ENCODE results near the gene SCAMP4.
A peak's percentile ranks its signal among the peaks of the same experiment; 100 is the strongest.
"Not testable (repeated sequence)": the region's sequence is repeated elsewhere in the genome, so short reads cannot be mapped to it uniquely, and the experiment has no call there.

SCAMP4 gene

DNA sequence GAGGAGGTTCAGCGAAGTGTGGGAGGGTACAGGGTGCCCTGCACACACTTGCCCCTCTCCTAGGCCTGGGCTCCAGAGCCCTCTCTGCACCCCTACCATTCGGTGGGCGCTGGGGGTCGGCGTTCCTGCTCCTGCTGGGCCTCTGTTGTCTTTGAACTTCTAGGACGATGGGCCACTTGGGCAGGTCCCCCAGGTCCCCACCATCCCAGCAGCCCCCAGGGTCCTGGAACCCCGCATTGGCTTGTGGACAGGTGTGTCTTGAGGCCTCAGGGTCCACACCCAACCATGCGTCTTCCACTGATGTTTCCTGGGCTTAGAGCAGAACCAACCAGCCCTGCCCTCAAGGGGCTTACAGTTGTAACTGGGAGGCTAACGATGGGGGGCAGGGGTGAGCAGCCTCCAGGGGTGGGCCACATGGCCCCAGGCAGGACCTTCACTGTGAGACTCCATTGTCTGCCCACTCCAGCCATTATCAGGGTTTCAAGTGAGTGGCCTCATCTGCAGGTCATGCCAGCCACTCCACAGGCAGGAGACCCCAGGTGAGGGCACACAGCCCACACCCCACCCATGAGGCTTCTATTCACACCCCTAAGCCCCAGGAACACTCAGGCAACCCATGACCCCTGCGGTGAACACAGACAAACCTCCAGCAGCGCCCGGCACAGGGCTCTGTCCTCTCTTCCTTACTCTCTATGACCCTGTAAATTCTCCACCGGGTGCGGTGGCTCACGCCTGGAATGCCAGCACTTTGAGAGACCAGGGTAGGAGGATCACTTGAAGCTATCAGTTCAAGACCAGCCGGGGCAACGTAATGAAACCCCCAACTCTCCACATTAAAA, 39.8 kb upstream of the SCAMP4 start:
- DNase-seq (ENCODE audit: low read depth, low spot score), result no peak
- peak overlapping the region; percentile 81 for H3K27ac ChIP-seq

DNA sequence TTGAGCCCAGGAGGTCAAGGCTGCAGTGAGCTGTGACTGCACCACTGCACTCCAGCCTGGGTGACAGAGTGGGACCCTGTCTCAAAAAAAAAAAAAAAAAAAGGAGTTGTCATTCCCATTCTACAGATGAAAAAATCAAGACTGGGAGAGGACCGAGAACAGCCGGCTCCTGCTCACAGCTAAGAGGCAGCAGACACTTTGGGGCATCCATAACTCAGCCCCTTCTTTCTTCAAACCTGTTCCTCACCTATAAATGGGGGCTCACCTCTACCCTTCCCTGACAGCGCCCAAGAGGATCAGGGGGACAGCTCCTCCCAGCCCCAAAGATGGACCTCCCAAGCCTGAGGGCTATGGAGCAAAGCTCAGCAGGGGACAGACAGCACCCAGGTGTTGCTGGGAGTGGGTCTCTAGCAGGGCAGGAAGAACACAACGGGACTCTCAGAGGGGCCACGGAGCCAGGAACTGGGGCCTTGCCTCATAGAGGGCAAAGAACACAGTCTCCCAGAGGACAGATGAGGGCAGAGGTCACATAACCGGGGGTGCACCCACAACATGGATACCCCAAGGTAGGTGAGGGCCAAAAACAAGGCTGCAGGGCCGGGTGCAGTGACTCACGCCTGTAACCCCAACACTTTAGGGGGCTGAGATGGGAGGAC, 38.4 kb upstream of the SCAMP4 start:
- no peak for DNase-seq (ENCODE audit: low read depth, low spot score)
- H3K27ac ChIP-seq, result no peak overlapping the region

DNA sequence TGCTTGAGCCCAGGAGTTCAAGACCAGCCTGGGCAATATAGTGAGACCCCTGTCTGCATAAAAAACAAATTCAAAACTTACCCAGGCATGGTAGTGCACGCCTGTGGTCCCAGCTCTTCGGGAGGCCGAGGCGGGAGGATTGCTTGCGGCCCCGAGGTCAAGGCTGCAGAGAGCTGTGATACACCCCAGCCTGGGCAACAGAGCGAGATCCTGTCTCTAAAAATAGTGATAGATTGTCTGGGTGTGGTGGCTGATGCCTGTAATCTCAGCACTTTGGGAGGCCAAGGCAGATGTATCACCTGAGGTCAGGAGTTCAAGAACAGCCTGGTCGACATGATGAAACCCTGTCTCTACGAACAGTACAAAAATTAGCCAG, 37.9 kb upstream of the SCAMP4 start:
- no peak overlapping the region for H3K27ac ChIP-seq
- DNase-seq (ENCODE audit: low read depth, low spot score), result no peak

DNA sequence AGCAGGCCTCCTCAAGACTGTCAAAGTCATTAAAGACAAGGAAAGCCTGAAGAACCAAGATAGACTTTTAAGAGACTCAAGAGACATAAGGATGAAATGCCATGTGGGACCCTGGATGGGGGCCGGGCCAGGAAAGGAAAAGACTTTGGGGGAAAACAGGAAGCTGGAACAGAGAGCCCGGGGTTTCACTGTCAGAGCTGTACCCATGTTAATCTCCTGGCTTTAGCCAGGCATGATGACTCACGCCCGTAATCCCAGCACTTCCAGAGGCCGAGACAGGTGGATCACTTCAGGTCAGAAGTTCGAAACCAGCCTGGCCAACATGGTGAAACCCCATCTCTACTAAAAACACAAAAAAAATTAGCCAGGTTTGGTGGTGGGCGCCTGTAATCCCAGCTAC, 36.2 kb upstream of the SCAMP4 start:
- no peak overlapping the region for H3K27ac ChIP-seq
- DNase-seq (ENCODE audit: low read depth, low spot score), result no peak

DNA sequence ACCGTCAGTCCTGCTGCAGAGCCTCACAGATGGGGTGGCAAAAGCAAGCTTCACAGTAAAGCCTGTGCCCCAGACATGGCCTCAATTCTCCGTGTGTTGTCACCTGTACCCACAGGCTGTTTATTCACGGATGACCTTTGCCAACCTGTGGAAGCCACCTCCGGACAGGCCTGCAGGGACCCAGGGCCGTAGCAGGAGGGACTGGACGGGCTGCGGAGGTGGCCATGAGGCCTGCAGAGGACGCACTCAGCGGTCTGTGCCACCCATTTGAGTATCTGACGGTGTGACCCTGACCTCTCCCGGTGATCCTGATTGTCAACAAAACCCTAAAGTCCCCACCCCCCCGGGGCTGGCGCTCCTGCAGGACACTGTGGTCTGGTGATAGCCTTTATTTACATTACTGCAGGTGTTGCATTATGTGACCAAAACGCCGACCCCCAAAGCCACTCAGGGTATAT, 34.0 kb upstream of the SCAMP4 start:
- DNase-seq (ENCODE audit: low read depth, low spot score), result no peak
- H3K27ac ChIP-seq, result no peak overlapping the region

DNA sequence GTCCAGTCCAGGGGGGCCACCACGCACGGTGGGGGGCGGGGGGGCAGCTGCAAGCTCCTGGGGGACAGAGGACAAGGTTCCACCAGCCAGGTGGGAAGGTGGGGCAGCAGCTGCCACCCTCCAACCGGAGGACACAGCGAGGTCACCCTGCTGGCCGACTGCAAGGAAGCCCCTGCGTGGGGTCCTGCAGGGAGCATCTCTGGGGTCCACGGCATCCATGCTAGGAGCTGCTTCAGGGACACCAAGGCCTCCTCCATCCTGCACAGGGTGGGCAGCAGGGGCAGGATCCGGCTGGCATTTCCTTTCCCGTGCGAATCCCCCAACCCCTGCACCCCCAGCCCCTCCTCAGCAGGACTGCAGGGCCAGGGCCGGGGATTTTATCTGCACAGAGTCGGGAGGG, 33.6 kb upstream of the SCAMP4 start:
- no peak for DNase-seq (ENCODE audit: low read depth, low spot score)
- H3K27ac ChIP-seq, result no peak overlapping the region

DNA sequence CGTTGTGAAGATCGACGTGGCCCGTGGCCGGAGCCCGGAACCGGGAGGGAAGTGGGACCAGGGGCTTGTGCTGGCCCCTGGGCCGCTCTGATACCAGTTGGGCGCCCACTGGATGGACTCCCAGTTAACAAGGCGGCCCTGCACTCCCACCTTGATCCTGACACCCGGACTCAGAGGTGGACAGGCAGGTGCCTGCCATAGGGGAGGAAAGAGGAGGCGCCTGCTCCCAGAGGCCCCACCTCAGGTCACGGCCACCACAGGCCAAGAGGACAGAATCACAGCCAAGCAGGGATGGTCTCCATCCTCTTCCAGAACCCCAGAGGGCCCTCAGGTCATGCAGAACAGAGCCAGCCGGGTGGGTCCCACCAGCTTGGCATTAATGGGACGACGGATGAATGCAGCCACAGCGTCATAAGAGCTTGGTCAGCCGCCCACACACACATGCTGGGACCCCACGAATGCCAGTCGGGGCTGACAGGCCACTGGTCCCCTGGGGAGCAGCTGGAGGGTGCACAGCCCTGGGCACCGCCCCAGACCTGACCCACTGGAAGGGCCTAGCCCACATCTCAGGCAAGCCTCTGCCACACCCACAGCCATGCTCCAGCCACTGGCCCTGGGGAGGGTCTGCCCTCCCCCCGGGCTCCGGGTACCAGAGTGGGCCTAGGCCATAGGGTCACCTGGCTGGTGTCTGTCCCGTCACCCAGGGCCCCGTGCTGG, 32.2 kb upstream of the SCAMP4 start:
- H3K27ac ChIP-seq, result peak overlapping the region; percentile 79
- DNase-seq (ENCODE audit: low read depth, low spot score), result no peak

DNA sequence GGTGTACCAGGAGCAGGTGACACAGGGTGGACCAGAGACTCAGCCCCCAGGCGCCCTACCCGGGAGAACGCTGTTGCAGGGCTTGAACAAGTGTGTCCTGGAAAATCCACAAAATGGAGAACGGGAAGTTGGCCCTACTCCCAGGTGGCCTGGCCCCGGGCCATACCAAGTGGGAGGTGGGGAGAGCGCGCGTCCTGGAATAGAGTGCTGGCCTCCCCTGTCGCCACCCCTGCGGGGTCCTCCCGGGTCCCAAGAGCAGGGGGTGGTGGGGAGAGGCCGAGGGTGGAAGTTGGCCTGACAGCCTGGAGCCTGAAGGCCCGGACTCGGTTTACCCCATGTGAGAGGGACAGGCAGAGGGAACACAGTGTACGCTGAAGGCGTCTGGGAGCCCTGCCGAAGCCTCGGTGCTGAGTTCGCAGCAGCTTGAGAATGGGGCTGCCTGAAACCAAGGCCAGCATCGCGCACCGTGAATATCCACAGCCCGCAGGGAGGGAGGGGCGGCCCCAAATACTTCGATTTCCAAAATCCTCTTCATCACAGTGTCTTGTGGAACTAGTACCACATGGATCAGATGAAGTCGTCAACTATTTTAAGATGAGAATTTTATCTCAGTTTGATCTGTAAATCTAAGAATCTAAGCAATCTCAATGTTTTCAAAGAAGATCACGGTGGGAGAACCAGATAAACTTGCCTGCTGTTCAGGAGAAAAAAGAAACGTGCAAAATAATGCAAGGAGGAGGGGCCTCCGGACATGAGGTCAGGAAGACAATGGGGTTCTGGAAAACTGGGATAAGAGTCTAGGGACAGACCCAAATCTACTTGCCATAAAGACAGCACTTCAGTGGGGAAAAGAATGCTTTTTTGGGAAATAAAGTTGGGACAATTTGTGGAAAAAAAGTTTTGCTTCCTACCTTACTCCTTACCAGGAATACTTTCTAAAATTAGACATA, 31.4 kb upstream of the SCAMP4 start:
- peak overlapping the region; percentile 79 for H3K27ac ChIP-seq
- no peak for DNase-seq (ENCODE audit: low read depth, low spot score)

DNA sequence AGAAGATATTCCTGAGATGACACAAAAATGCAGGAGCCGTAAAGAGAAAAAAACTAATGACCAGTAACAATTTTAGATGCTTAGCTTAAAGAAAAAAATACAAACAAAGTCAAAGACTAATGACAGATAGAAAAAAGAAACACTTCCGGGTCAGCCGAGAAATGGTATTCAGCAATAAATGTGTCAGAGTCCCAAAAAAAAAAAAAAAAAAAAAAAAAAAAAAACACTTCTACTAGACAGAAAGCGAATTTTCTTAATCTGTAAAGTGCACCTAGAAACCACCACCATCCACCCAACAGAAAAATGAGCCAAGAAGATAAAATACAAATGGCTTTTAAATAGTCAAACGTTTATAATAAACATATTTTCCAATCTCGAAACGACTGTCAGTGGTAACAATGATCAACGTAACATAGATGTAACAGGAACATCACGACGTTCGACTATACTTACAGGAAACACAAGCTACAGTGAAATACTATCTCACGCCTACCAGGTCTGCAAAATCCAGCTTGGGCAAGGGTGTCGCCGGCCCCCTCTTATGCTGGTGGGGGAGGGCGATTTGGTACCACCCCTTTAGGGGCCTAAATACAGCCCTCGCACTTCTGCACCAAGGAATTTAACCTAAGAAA, 30.5 kb upstream of the SCAMP4 start:
- peak overlapping the region; percentile 79 for H3K27ac ChIP-seq
- DNase-seq (ENCODE audit: low read depth, low spot score), result no peak

DNA sequence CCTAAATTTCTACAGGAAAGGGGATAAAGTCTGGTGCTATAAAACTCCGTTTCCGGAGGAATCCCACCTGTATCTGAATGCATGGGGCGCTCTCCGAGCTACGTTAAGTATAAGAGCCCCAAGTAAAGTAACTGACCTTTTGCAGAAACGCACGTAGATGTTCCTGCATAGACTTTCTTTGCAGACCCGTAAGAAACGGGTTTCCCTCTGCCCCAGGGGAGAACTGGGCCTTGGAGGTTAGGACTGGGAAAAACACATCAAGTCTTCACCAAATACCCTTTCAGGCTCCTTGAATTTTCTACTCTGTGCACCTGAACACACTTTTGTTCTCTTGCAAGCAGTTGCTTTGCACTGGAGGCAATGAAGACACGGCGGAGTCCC, 29.9 kb upstream of the SCAMP4 start:
- DNase-seq (ENCODE audit: low read depth, low spot score), result not testable (repeated sequence)
- H3K27ac ChIP-seq, result peak overlapping the region; percentile 79

DNA sequence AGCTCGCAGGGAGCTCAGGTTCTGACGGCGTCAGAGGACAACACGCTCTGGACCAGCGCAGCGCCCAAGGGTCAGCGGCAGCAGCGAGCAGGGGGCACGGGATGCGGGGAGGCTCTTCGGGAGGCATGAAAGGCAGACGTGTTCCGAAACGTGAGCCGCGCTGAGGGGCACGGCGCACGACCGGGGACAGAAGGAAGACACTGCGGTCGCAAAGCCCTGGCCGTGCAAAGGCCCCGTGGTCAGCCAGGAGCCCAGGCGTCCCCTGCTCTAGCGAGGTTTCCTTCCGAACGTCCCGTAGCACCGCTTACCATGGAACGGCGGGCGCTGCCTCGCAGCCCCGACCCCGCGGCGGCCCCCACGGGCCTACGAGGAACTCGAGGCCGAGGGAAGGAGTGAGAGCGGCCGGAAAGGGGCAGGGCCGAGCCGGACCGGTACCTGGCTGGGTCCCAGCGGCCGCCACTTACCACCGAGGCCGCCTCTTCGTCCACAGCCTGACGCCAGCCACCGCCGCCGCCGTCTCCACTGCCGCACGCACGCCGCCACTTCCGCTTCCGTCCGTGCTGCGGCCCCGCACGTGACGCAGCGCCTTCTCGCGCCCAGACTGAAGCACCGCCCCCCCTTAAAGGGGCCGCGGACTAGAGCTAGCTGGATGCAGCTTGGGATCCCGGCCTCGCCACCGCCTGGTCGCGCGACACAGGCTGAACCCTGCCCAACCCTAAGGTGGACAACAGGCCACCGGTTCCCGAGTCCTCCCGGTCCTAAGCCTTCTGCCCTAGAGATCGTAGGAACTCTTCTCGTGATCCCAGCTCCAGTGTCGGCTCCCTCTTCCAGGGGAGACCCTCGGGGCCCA, 29.3 kb upstream of the SCAMP4 start:
- peak overlapping the region; percentile 79 for H3K27ac ChIP-seq
- peak; percentile 44 for DNase-seq (ENCODE audit: low read depth, low spot score)

DNA sequence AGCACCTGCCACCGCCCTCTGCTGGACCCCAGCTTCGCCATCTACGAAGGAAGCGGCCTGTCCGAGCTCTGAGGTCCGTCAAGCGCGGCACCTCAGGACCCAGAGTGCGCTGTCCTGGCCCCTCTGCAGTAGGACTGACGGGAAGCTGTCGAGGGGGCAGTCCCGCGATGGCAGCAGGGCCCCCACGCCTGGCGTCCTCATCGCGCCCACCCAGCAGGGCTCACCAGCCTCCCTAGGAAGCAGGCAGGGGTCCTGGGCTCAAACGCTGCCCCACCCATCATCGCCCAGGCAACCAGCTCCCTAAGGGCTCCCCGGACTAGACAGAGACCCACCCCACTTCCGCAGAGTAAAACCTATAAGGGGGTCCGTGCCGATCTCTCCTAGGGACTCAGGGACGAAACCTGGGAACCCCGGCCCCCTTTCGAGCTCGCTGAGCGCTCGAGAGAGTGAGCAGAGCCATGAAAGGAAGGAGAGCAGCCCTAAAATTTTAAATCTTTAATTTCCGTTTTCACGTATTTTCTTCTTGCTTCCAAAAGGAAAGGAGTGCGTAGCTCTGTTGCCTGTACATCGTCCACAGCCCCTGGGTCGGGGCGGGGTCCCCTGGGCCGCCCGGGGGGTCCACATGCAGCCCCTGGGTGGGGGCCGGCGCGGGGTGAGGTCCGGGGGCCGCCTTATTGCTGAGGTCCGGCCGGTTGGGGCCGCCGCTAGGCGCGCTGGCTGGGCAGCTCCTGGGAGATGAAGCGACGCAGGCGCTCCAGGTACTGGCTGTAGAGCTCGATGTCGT, 28.5 kb upstream of the SCAMP4 start:
- DNase-seq (ENCODE audit: low read depth, low spot score), result not testable (repeated sequence)
- peak overlapping the region; percentile 79 for H3K27ac ChIP-seq

DNA sequence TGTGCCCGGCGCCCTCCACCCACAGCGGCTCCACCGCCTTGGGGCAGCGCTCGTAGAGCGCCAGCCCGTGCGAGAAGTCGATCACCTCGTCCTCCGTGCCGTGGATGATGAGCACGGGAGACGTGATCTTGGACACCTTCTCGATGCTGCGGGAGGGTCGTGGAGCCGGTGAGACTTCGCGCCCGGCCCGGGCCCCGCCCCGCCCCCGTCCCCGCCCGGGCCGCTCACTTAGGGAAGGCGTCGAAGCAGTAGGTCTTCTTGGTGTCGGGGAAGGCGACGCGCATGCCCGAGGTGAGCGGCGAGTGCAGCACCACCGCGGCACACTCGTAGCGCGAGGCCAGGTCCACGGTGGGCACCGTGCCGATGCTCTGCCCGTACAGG, 27.9 kb upstream of the SCAMP4 start:
- H3K27ac ChIP-seq; DNase-seq (ENCODE audit: low read depth, low spot score): not testable (repeated sequence)

DNA sequence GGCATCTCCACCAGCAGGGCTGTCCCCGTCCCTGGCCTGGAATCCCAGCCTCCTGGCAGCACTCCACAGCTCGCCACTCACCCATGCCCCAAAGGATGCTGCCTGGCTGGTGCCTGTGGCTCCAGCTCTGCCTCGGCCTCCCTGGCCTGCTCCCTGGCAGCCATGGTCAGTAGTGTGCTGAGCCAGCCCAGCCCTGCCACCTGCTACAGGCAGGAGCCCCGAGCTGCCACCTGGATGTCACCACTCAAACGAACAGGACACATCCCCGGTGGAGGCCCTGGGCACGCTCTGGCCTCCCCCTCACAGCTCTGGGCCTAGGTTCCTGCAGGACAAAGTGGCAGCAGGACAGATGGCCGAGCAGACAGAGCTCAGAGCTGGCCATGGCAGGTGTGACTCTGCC, 26.6 kb upstream of the SCAMP4 start:
- not testable (repeated sequence) for DNase-seq (ENCODE audit: low read depth, low spot score); H3K27ac ChIP-seq

DNA sequence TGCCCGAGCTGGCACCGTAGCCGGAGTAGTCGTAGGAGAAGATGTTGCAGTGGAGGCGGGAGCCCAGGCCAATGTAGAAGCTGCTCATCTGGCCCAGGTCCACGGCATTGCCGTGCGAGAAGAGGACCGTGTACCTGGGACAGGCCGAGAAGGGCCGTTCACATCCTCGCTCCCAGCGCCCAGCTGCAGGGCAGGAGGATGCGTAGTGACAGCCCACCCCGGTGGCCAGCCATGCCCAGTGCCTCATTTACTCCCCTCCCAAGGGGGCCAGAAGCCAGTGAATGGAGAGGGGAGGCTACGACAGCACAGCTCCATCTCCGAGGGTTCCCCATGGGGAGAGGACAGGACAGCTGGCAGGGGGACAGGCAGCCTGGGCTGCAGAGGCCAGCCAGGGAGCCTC, 25.2 kb upstream of the SCAMP4 start:
- DNase-seq (ENCODE audit: low read depth, low spot score); H3K27ac ChIP-seq: not testable (repeated sequence)

DNA sequence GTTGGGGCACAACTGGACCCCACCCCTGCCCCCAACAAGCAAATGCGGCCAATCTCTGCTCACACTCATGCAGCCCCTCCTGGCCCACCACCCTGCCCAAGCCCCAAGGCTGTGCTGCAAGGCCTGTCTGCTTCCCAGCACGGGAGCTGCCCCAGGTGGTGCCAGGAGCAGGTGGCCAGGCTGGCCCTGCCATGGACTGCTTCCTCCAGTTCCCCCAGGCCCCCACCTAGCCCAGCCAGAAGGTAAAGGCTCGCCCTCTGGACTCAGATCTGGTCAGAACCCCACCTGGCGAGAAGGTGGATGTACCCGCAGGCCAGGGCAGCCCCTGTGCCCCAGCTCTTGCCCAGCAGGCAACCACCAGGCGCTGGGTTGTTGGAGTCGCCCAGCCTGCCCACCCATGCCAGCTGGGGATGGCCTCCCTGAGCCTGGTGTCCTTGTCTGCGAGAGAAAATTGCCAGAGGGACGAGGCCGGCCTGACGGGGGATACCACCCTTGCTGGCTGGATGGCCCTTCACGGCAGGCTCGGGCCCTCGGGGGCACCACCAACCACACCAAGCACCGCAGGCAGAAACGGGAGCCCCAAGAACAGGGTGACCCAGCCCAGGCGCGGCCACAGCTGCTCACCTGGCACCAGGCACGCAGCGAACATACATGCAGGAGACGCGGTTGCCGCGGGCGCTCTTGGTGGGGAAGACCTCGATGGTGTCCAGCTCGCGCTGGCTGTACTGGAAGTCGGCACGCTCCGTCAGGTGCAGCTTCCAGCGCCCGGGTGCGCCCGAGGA, 24.4 kb upstream of the SCAMP4 start:
- H3K27ac ChIP-seq, result no peak overlapping the region

DNA sequence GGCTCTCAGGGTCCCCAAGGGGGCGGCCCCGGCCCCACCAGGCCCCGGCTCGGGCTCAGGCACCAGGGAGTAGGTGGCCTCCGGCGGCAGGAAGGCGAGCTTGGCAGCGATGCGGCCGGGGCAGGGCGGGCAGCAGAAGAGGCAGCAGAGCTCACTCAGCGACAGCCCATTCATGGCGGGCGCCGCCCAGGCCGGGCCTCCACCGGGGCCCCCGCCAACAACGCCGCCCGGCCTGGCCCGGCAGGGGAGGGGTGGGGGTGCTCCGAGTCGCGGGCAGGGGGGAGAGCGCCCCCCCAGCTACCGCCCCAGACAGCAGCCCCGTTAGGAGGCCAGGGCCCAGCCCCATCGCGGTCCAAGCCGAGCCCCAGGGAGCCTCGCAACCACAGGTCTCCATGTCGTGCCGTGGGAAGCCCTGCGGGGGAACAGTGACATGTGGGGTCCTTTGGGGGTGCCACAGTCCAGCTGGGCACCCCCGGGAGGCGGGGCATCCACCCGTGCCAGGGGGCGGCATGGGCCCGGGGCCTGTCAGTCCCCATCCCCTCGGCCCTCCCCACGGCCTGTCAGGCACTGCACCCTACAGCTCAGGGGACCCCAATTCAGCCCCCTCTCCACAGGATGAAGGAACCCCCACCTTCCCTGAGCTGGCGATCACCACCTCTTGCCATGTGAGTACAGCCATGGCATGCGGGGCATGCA, 23.7 kb upstream of the SCAMP4 start:
- not testable (repeated sequence) for H3K27ac ChIP-seq; DNase-seq (ENCODE audit: low read depth, low spot score)

More for the DNA sequence above, 24.4 kb upstream of the SCAMP4 start:
- DNase-seq (ENCODE audit: low read depth, low spot score), result no peak
